ENCODE results near the gene LHX6.

The LHX6 gene

GRCh38 chr9:122264360-122265148, 35.8 kb upstream of the LHX6 start, which contains the start of the genes MRRF and RBM18:
MRRF (plus strand) TSS chr9:122264882; CDS start chr9:122270892, 6,010 bp downstream.
RBM18 (minus strand) TSS chr9:122264840; CDS start chr9:122261492, 3,348 bp downstream.
- peak; percentile 55 for DNase-seq (ENCODE audit: low read depth)
- TF ChIP-seq, protein P1, sequence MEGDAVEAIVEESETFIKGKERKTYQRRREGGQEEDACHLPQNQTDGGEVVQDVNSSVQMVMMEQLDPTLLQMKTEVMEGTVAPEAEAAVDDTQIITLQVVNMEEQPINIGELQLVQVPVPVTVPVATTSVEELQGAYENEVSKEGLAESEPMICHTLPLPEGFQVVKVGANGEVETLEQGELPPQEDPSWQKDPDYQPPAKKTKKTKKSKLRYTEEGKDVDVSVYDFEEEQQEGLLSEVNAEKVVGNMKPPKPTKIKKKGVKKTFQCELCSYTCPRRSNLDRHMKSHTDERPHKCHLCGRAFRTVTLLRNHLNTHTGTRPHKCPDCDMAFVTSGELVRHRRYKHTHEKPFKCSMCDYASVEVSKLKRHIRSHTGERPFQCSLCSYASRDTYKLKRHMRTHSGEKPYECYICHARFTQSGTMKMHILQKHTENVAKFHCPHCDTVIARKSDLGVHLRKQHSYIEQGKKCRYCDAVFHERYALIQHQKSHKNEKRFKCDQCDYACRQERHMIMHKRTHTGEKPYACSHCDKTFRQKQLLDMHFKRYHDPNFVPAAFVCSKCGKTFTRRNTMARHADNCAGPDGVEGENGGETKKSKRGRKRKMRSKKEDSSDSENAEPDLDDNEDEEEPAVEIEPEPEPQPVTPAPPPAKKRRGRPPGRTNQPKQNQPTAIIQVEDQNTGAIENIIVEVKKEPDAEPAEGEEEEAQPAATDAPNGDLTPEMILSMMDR (IDR thresholded peaks at IDR 0.05; ENCODE audit: control insufficient read depth, insufficient read depth, low read depth, low read length, missing control alignments), result no peak
- H3K4me3 ChIP-seq (ENCODE audit: control insufficient read depth, low read depth, low read length), result peak within 1 kb of the TSS; percentile 91

DNA sequence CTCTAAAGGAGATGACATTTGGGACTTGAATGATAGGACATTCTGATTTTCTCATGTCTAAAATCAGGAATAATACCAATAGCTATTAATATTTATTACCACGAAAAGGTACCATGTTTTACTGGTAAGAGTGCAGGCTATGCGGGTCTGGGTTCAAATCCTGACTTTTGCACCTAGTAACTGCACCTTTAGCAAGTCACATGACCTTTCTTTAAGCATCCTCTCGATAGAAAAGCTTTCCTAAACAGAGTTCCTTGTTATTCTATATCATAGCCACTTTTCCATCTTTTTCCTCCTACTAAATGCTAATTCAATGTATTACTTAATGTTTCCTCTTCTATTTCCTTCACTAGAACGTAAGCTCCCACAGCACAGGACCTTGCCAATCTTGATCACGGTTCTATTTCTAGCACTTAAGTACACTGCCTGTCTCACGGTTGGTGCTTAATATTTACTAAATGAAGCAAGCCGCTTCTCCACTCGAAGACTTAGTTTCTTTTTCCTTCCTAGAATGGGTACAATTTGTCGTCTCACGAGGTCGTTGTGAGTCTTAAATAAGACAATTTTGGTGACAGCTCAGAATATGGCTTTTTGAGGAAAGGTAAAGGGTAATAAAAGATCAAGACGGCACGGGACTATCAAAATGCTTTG, 35.1 kb upstream of the LHX6 start:
- H3K4me3 ChIP-seq (ENCODE audit: control insufficient read depth, low read depth, low read length), result peak overlapping the region; percentile 91
- no peak for DNase-seq (ENCODE audit: low read depth)
- TF ChIP-seq, protein P1 (IDR thresholded peaks at IDR 0.05; ENCODE audit: control insufficient read depth, insufficient read depth, low read depth, low read length, missing control alignments), result no peak

- DNase-seq (ENCODE audit: low read depth), result no peak
- TF ChIP-seq, protein P1 (IDR thresholded peaks at IDR 0.05; ENCODE audit: control insufficient read depth, insufficient read depth, low read depth, low read length, missing control alignments), result no peak
- H3K4me3 ChIP-seq (ENCODE audit: control insufficient read depth, low read depth, low read length), result no peak overlapping the region
Measured at GRCh38 chr9:122262073-122262472, 33.3 kb upstream of the LHX6 start.

GRCh38 chr9:122261469-122261881, 32.7 kb upstream of the LHX6 start:
- DNase-seq (ENCODE audit: low read depth), result peak; percentile 55
- H3K4me3 ChIP-seq (ENCODE audit: control insufficient read depth, low read depth, low read length), result no peak overlapping the region
- TF ChIP-seq, protein P1 (IDR thresholded peaks at IDR 0.05; ENCODE audit: control insufficient read depth, insufficient read depth, low read depth, low read length, missing control alignments), result no peak

DNA sequence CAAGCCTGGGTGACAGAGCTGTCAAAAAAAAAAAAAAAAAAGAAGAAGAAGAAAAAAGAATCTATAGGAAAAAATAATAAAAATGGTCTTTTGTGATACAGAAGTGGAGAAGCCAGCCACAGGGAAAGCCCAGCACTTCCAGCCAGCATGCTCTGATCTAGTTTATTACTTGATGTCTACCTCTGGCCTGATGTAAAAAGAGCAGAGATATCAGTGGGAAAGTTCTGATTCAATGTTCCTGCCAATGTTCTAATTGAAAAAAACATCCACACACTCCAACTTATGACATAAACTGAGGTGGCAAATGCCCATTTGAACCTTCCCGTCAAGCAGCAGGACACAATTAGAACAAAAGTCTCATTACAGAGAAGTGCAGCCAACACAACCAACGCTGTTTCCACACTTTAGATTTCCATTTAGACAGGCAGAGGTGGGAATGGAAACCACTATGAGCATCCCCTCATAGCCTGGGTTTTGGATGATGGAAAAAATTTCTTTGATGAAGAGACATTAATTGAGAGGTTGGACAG, 30.2 kb upstream of the LHX6 start:
- no peak overlapping the region for H3K4me3 ChIP-seq (ENCODE audit: control insufficient read depth, low read depth, low read length)
- DNase-seq (ENCODE audit: low read depth), result no peak
- TF ChIP-seq, protein P1 (IDR thresholded peaks at IDR 0.05; ENCODE audit: control insufficient read depth, insufficient read depth, low read depth, low read length, missing control alignments), result no peak

GRCh38 chr9:122256206-122256605, 27.4 kb upstream of the LHX6 start:
- DNase-seq (ENCODE audit: low read depth), result no peak
- no peak overlapping the region for H3K4me3 ChIP-seq (ENCODE audit: control insufficient read depth, low read depth, low read length)
- TF ChIP-seq, protein P1 (IDR thresholded peaks at IDR 0.05; ENCODE audit: control insufficient read depth, insufficient read depth, low read depth, low read length, missing control alignments), result no peak
